ENCODE data around the gene UFD1. TPM values are rescaled to one million over a fixed set of nuclear protein-coding genes. Genes with fewer than 3 reads are reported as not detected.

Gene UFD1
- total and polyA plus RNA-seq, 9 of the 15 experiments (the other 6 are each of a cell fraction or from before 2014, with no cell fraction given): 238 to 645 (median 363) TPM

- TF ChIP-seq NR4A1 (CRISPR knock-in tag; IDR thresholded peaks at IDR 0.05) (peak; percentile 97), NR4A1 (tag; IDR thresholded peaks at IDR 0.05) (peak; percentile 94), BCOR (IDR thresholded peaks at IDR 0.05) (no peak), YY1 (IDR thresholded peaks at IDR 0.05; ENCODE audit: borderline replicate concordance in 1 of 3, control insufficient read depth in 1 of 3, extremely low read depth in 1 of 3, insufficient read depth in 3 of 3, insufficient read length in 1 of 3, insufficient replicate concordance in 2 of 3, low read depth in 1 of 3, low read length in 2 of 3) (peak in 2 of 3 experiments; percentile 93 to 98), DNMT1 (IDR thresholded peaks at IDR 0.05) (no peak), AFF1 (IDR thresholded peaks at IDR 0.05; ENCODE audit: low read depth in 1 of 2, partially characterized antibody in 2 of 2) (no peak), ZNF79 (CRISPR knock-in tag; IDR thresholded peaks at IDR 0.05; ENCODE audit: low read depth) (no peak), TRIM24 (IDR thresholded peaks at IDR 0.05) (no peak), ESRRA (IDR thresholded peaks at IDR 0.05; ENCODE audit: borderline replicate concordance, low read depth) (no peak), ZKSCAN1 (IDR thresholded peaks at IDR 0.05; ENCODE audit: low read depth, low read length) (peak; percentile 96), TSHZ1 (CRISPR knock-in tag; IDR thresholded peaks at IDR 0.05) (peak; percentile 76), SIN3A (IDR thresholded peaks at IDR 0.05; ENCODE audit: borderline replicate concordance in 2 of 2, control insufficient read depth in 1 of 2, low read depth in 2 of 2, low read length in 2 of 2) (peak in 1 of 2 experiments; percentile 98; a peak in 2 of 4 replicates), XRCC4 (IDR thresholded peaks at IDR 0.05; ENCODE audit: extremely low read depth, insufficient read depth, insufficient read length) (no peak), RBM14 (IDR thresholded peaks at IDR 0.05; ENCODE audit: borderline replicate concordance, insufficient read depth, low read depth, low read length) (peak; percentile 50; the same call in 1 of the 2 replicates), RFX7 (CRISPR knock-in tag; IDR thresholded peaks at IDR 0.05) (peak; percentile 85; the same call in 1 of the 2 replicates)
- TF ChIP-seq, protein P1, sequence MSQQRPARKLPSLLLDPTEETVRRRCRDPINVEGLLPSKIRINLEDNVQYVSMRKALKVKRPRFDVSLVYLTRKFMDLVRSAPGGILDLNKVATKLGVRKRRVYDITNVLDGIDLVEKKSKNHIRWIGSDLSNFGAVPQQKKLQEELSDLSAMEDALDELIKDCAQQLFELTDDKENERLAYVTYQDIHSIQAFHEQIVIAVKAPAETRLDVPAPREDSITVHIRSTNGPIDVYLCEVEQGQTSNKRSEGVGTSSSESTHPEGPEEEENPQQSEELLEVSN (IDR thresholded peaks at IDR 0.05; ENCODE audit: borderline replicate concordance in 1 of 2, extremely low read depth in 1 of 2, insufficient read depth in 1 of 2, insufficient read length in 1 of 2, low read depth in 1 of 2, low read length in 1 of 2, poor library complexity in 1 of 2, severe bottlenecking in 1 of 2): peak; percentile 96
Measured at GRCh38 chr22:19432133-19432851, 46.7 kb downstream of the UFD1 start, which contains the start of gene MRPL40 (continued).
